Activated naive CD4-positive, alpha-beta T cell treated with anti-CD3 and anti-CD28 coated beads, Interleukin-2, amount 10 ng/mL, durations not matched to agents 7 days and 5 days (primary cell): ENCODE data around the gene KIF14.
"Not testable (repeated sequence)": the region's sequence is repeated elsewhere in the genome, so short reads cannot be mapped to it uniquely, and the experiment has no call there.

Source experiments
- CTCF ChIA-PET: fragments of 350-600 bp; sonication (Branson Sonifier 250); formaldehyde crosslinking; loops from one replicate; lab custom pipeline; 2021; ENCODE audit warnings: antibody characterized with exemption; lab: Charles Lee
- DNase-seq: peaks from one replicate; pipeline ENCODE4 v3.0.0-alpha.2; 2020
- H3K27ac Mint-ChIP-seq: one replicate; pipeline ENCODE4 v1.8.0; 2021; ENCODE audit warnings: mild to moderate bottlenecking, moderate library complexity, mixed read lengths
- H3K27me3 Mint-ChIP-seq: one replicate; pipeline ENCODE4 v1.8.0; 2021; ENCODE audit warnings: mild to moderate bottlenecking, mixed read lengths
- H3K36me3 Mint-ChIP-seq: one replicate; pipeline ENCODE4 v1.8.0; 2021; ENCODE audit warnings: mixed read lengths
- H3K4me1 Mint-ChIP-seq: one replicate; pipeline ENCODE4 v1.8.0; 2021; ENCODE audit warnings: mixed read lengths
- H3K4me3 Mint-ChIP-seq: one replicate; pipeline ENCODE4 v1.8.0; 2021; ENCODE audit warnings: mild to moderate bottlenecking, moderate library complexity, mixed read lengths
- H3K9me3 Mint-ChIP-seq: one replicate; pipeline ENCODE4 v1.8.0; 2021; ENCODE audit warnings: mixed read lengths

The KIF14 gene

GRCh38 chr1:200644021-200644420, 23.5 kb upstream of the KIF14 start:
- H3K27ac Mint-ChIP-seq: no peak overlapping the region
- H3K4me1 Mint-ChIP-seq: no peaks in the 10 kb centered on the region
- H3K9me3 Mint-ChIP-seq: no peaks in the 10 kb centered on the region
- no peak overlapping the region for H3K4me3 Mint-ChIP-seq
- peaks cover 32% of the 10 kb centered on the region for H3K36me3 Mint-ChIP-seq
- DNase-seq: no peak
- H3K27me3 Mint-ChIP-seq: no peaks in the 10 kb centered on the region
- CTCF ChIA-PET: no interaction called here

GRCh38 chr1:200642481-200642880, 21.9 kb upstream of the KIF14 start:
- Mint-ChIP-seq H3K27me3 (no peaks in the 10 kb centered on the region), H3K36me3 (peaks cover 25% of the 10 kb centered on the region), H3K4me3 (no peak overlapping the region), H3K27ac (no peak overlapping the region), H3K9me3 (no peaks in the 10 kb centered on the region), H3K4me1 (no peaks in the 10 kb centered on the region)
- DNase-seq: no peak
- CTCF ChIA-PET: interaction anchor here (1.2 kb wide), 1 partner anchor 21 kb away, joined by 4 read pairs; no protein-coding TSS in a partner anchor

GRCh38 chr1:200640963-200641401, 20.4 kb upstream of the KIF14 start:
- Mint-ChIP-seq H3K4me1 (no peaks in the 10 kb centered on the region), H3K9me3 (no peaks in the 10 kb centered on the region), H3K27ac (no peak overlapping the region), H3K36me3 (peaks cover 14% of the 10 kb centered on the region), H3K27me3 (no peaks in the 10 kb centered on the region), H3K4me3 (no peak overlapping the region)
- no peak for DNase-seq
- CTCF ChIA-PET: no interaction called here

- Mint-ChIP-seq H3K9me3 (no peaks in the 10 kb centered on the region), H3K36me3 (peaks cover 12% of the 10 kb centered on the region), H3K27me3 (no peaks in the 10 kb centered on the region), H3K27ac (no peak overlapping the region), H3K4me3 (no peak overlapping the region), H3K4me1 (no peaks in the 10 kb centered on the region)
- no peak for DNase-seq
- CTCF ChIA-PET: no interaction called here
Observed at GRCh38 chr1:200640373-200640962, 19.9 kb upstream of the KIF14 start.

GRCh38 chr1:200638073-200638472, 17.5 kb upstream of the KIF14 start:
- no peaks in the 10 kb centered on the region for H3K9me3 Mint-ChIP-seq
- peaks cover 6% of the 10 kb centered on the region for H3K36me3 Mint-ChIP-seq
- CTCF ChIA-PET: interaction anchor here (0.6 kb wide), 1 partner anchor 69 kb away, joined by 3 read pairs; no protein-coding TSS in a partner anchor
- no peak overlapping the region for H3K4me3 Mint-ChIP-seq
- H3K4me1 Mint-ChIP-seq: no peaks in the 10 kb centered on the region
- no peak for DNase-seq
- peaks cover 3% of the 10 kb centered on the region for H3K27me3 Mint-ChIP-seq
- no peak overlapping the region for H3K27ac Mint-ChIP-seq

GRCh38 chr1:200636681-200637080, 16.1 kb upstream of the KIF14 start:
- H3K4me1 Mint-ChIP-seq: no peaks in the 10 kb centered on the region
- peaks cover 6% of the 10 kb centered on the region for H3K36me3 Mint-ChIP-seq
- DNase-seq: no peak
- H3K4me3 Mint-ChIP-seq: no peak overlapping the region
- CTCF ChIA-PET: no interaction called here
- peaks cover 3% of the 10 kb centered on the region for H3K27me3 Mint-ChIP-seq
- H3K27ac Mint-ChIP-seq: no peak overlapping the region
- H3K9me3 Mint-ChIP-seq: no peaks in the 10 kb centered on the region

- H3K36me3 Mint-ChIP-seq: no peaks in the 10 kb centered on the region
- H3K9me3 Mint-ChIP-seq: no peaks in the 10 kb centered on the region
- H3K27me3 Mint-ChIP-seq: peaks cover 8% of the 10 kb centered on the region
- CTCF ChIA-PET: interaction anchor here (1.0 to 1.5 kb wide), 4 partner anchors 9 to 12 kb away, joined by 3 to 4 read pairs (median 4); no protein-coding TSS in a partner anchor
- no peak overlapping the region for H3K27ac Mint-ChIP-seq
- H3K4me3 Mint-ChIP-seq: no peak overlapping the region
- no peaks in the 10 kb centered on the region for H3K4me1 Mint-ChIP-seq
- DNase-seq: no peak
Observed at GRCh38 chr1:200634261-200635122, 13.9 kb upstream of the KIF14 start.

GRCh38 chr1:200631375-200631774, 10.8 kb upstream of the KIF14 start:
- Mint-ChIP-seq H3K36me3 (no peaks in the 10 kb centered on the region), H3K4me3 (no peak overlapping the region), H3K27ac (no peak overlapping the region), H3K4me1 (peaks cover 19% of the 10 kb centered on the region), H3K9me3 (no peaks in the 10 kb centered on the region), H3K27me3 (peaks cover 9% of the 10 kb centered on the region)
- DNase-seq: no peak
- CTCF ChIA-PET: no interaction called here

GRCh38 chr1:200630515-200630899, 10.0 kb upstream of the KIF14 start:
- H3K36me3 Mint-ChIP-seq, H3K9me3 Mint-ChIP-seq, CTCF ChIA-PET, H3K27ac Mint-ChIP-seq, H3K27me3 Mint-ChIP-seq, DNase-seq, H3K4me3 Mint-ChIP-seq: not testable (repeated sequence)
- H3K4me1 Mint-ChIP-seq: peaks cover 23% of the 10 kb centered on the region

- Mint-ChIP-seq H3K27me3 (peaks cover 9% of the 10 kb centered on the region), H3K27ac (no peak overlapping the region)
- CTCF ChIA-PET: no interaction called here
Observed at GRCh38 chr1:200629876-200630514, 9.4 kb upstream of the KIF14 start.

GRCh38 chr1:200628223-200628881, 7.8 kb upstream of the KIF14 start:
- peak; percentile 35 for DNase-seq
- Mint-ChIP-seq H3K9me3 (no peaks in the 10 kb centered on the region), H3K27ac (no peak overlapping the region), H3K4me3 (no peak overlapping the region), H3K27me3 (peaks cover 6% of the 10 kb centered on the region), H3K4me1 (peaks cover 33% of the 10 kb centered on the region), H3K36me3 (no peaks in the 10 kb centered on the region)
- CTCF ChIA-PET: interaction anchor here (0.9 to 2.1 kb wide), 4 partner anchors 42 to 486 kb away, joined by 3 to 7 read pairs (median 4); partner anchors contain the start of gene DDX59

More at GRCh38 chr1:200629876-200630514, 9.4 kb upstream of the KIF14 start:
- Mint-ChIP-seq H3K36me3 (no peaks in the 10 kb centered on the region), H3K4me3 (no peak overlapping the region), H3K4me1 (peaks cover 28% of the 10 kb centered on the region), H3K9me3 (no peaks in the 10 kb centered on the region)
- DNase-seq: no peak

GRCh38 chr1:200627575-200628222, 7.1 kb upstream of the KIF14 start:
- Mint-ChIP-seq H3K4me3 (no peak overlapping the region), H3K27ac (no peak overlapping the region), H3K9me3 (no peaks in the 10 kb centered on the region), H3K4me1 (peaks cover 38% of the 10 kb centered on the region), H3K36me3 (no peaks in the 10 kb centered on the region), H3K27me3 (peaks cover 6% of the 10 kb centered on the region)
- DNase-seq: no peak
- CTCF ChIA-PET: interaction anchor here (0.7 to 2.1 kb wide), 6 partner anchors 43 to 492 kb away, joined by 3 to 7 read pairs (median 4); partner anchors contain the start of gene DDX59

- H3K4me1 Mint-ChIP-seq: peaks cover 43% of the 10 kb centered on the region
- no peak overlapping the region for H3K27ac Mint-ChIP-seq
Observed at GRCh38 chr1:200626853-200627534, 6.4 kb upstream of the KIF14 start.

More at GRCh38 chr1:200626853-200627534, 6.4 kb upstream of the KIF14 start:
- no peaks in the 10 kb centered on the region for H3K9me3 Mint-ChIP-seq
- H3K36me3 Mint-ChIP-seq: no peaks in the 10 kb centered on the region
- peaks cover 6% of the 10 kb centered on the region for H3K27me3 Mint-ChIP-seq
- CTCF ChIA-PET: interaction anchor here (0.7 to 2.1 kb wide), 4 partner anchors 44 to 493 kb away, joined by 3 to 7 read pairs (median 3); partner anchors contain the start of gene DDX59
- no peak overlapping the region for H3K4me3 Mint-ChIP-seq
- DNase-seq: no peak
